HG02642 (cell line): Measurements from ENCODE around the gene SVEP1.

ENCODE experiments used
- ATAC-seq: cut with Tn5 transposase; IDR thresholded peaks from one replicate; pipeline ENCODE4 v1.9.1; 2021; ENCODE audit warnings: mild to moderate bottlenecking; ENCODE audit not compliant: unreplicated experiment, poor library complexity

Gene SVEP1

GRCh38 chr9:110332766-110333165 lies 246.8 kb downstream of the SVEP1 start:
- no peak for ATAC-seq

DNA sequence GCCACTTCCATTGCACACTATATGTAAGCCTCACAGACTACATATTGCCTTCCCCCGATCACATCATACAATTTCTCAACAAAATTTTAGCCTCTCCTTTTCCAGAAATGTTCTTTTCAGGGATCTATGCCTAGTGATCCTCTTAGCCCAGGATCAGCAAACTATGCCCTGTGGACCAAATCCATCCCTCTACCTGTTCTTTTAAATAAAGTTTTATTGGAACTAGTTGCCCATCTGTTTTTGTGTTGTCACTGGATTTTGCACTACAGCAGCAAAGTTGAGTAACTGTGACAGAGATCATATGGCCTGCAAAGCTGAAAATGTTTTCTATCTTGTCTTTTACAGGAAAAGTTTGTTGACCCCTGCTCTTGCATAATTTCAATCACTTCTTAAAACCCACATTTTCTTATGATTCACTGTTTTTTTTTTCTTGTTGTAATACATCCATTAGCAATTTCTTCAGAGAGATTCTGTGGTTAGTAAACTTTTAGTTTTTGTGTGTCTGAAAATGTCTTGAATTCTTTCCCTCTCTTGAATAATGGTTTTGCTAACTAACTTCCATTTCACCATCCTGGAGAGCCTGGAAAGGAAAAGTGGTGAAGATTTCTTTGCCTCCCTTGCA lies 248.9 kb downstream of the SVEP1 start:
- ATAC-seq = no peak

- no peak for ATAC-seq
These were observed 249.8 kb downstream of the SVEP1 start for GRCh38 chr9:110329639-110330230.

GRCh38 chr9:110328763-110329162 lies 250.8 kb downstream of the SVEP1 start:
- ATAC-seq = no peak

DNA sequence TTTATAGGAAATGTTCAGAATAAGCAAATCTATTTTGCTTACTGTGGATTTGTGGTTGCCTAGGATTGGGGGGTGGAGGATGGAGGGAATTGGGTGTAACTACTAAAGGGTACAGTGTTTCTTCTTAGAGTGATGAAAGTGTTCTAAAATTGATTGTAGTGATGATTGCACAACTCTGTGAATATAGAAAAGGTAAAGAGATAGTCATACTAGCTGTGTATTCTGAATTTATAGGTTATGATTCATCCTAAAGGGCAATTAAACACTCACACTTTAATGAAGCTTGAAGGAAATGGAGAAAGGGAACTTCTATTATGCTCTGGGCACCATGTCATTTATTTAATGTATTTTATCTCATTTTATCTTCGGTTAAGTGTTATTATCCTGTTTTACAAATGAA lies 251.8 kb downstream of the SVEP1 start:
- ATAC-seq = no peak

- ATAC-seq = no peak
These were observed 255.7 kb downstream of the SVEP1 start for GRCh38 chr9:110323818-110324217.

- ATAC-seq = no peak
These were observed 258.7 kb downstream of the SVEP1 start for GRCh38 chr9:110320651-110321445.

DNA sequence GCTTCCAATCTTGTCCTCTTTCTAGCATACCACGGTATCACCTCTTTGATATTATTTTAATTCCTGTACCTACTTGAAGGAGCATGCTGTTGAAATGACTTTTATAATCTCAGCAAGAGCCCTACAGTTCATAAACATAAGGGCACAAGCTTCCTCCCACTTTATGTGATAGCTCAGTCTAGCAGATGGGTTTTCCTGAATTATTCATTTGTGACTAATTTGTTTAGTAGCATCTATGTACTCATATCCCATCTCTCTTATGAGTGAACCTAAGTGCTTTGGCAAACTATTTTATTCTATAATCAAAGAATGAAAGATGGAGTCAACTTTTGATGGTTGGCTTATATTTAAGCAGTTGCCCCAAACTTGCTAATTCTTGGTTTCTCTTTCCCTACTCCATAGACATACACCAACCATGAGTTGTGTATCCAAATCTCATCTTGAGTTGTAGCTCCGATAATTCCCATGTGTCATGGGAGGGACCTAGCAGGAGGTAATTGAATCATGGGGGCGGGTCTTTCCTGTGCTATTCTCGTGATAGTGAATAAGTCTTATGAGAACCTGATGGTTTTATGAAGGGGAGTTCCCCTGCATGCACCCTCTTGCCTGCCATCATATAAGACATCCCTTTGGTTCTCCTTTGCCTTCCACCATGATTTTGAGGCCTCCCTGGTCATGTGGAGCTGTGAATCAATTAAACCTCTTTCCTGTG lies 259.6 kb downstream of the SVEP1 start:
- ATAC-seq = no peak

- no peak for ATAC-seq
These were observed 261.6 kb downstream of the SVEP1 start for GRCh38 chr9:110317911-110318310.

DNA sequence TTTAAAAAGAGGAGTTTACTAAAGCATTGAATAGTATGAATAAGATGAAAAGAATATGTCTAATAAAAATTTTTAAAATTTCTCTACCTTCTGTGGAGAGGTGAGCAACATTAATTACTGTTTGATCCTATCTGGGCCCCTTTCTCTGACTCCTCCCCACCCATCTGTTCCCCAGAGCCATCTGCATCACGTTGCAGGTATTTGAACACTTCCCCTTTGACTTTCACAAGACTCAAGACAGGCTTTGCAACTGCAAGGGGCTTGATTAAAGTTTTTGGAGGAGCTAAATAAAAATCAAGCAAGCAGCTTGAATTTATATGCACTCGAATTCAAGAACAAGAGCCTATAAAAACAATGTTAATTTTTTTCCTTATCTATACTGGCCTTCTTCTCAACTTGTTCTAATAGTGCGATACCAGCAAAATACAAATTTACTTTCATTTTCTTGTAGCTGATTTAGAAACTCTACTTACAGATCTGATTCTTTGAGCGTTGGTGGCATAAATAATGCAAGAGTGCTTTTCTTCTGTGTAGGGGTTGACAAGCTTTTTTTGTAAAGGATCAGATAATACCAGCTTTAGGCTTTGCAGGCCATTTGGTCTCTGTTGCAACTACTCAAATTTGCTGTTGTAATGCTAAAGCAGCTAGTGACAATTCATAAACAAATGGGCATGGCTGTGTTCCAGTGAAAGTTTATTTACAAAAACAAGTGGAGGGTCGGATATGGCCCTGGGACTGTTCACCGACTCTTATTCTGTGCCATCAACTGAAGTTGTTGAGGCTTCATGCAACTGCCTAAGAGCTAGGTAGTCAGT lies 263.1 kb downstream of the SVEP1 start:
- peak; percentile 93 for ATAC-seq
